GM18508 (cell line): ENCODE results near the gene ROBO1.
"Not testable (repeated sequence)": the region's sequence is repeated elsewhere in the genome, so short reads cannot be mapped to it uniquely, and the experiment has no call there.

Source experiments
- ATAC-seq: cut with Tn5 transposase; IDR thresholded peaks from one replicate; pipeline ENCODE4 v1.9.1; 2021; ENCODE audit warnings: moderate number of reproducible peaks; ENCODE audit not compliant: insufficient read depth, unreplicated experiment

Gene ROBO1

DNA sequence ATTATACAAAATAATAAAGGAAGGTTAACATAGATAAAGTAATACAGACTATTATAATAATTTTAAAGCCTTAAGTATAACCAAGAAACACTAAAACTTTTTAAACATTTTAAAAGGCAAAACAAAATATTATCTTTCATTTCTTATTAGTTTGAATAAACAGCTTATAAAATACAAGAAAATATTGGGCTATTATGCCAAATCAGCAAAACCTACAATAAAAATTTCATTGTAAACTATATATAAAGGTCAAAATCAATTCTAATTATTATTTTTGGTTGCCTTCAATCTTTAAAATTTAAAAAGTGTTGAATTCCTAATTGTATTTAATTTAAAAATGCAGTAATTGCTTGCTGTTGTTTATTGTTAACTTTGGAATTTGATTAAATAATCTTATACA is 430.0 kb downstream of the ROBO1 start:
- no peak for ATAC-seq

DNA sequence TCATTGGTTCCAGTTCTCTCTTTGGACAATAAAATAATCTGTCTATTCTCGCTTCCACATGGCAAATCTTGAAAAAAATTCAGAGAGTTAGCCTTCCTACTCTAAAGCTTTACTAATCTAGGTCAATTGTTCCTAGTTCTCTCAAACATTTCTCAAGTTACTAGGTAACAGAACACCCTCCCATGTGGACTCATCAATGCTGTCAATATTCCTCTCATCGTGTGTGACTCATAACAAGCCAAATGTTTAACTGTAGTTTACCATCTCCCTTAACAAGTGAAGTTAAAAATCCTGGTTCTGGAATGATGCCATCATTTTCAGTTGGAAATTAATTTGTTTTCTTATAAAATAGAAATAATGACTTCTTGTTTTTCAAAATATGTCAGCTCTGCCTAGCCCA is 438.6 kb downstream of the ROBO1 start:
- no peak for ATAC-seq

DNA sequence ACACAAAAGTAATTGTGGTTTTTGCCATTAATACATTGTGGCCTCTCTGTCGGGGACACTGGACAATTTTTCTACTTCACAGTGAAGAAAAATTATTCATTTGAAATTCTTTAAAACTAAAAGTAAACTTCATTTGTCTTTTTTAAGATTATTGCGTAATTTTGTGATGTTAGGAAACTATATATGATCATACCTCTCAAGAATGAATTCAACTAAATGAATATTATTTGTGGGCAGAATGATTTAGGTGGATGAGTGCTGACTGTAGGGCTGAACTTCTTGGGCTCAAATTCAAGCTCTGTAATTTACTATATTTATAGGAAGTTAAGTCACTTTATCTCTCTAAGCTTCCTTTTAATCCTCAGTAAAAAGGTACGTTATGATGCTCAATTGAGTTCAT is 441.2 kb downstream of the ROBO1 start:
- ATAC-seq = no peak

DNA sequence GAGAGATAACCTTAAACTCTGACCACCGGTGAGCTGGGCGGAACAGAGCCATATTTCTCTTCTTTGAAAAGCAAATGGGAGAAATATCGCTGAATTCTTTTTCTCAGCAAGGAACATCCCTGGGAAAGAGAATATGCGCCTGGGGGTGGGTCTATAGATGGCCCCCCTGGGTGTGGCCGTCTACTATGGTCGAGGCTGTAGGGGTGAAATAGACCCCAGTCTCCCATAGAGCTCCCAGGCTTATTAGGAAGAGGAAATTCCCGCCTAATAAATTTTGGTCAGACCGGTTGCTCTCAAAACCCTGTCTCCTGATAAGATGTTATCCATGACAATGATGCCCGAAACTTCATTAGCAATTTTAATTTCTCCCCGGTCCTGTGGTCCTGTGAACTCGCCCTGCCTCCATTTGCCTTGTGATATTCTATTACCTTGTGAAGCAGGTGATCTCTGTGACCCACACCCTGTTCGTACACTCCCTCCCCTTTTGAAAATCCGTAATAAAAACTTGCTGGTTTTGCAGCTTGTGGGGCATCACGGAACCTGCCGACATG is 441.9 kb downstream of the ROBO1 start:
- ATAC-seq = not testable (repeated sequence)

DNA sequence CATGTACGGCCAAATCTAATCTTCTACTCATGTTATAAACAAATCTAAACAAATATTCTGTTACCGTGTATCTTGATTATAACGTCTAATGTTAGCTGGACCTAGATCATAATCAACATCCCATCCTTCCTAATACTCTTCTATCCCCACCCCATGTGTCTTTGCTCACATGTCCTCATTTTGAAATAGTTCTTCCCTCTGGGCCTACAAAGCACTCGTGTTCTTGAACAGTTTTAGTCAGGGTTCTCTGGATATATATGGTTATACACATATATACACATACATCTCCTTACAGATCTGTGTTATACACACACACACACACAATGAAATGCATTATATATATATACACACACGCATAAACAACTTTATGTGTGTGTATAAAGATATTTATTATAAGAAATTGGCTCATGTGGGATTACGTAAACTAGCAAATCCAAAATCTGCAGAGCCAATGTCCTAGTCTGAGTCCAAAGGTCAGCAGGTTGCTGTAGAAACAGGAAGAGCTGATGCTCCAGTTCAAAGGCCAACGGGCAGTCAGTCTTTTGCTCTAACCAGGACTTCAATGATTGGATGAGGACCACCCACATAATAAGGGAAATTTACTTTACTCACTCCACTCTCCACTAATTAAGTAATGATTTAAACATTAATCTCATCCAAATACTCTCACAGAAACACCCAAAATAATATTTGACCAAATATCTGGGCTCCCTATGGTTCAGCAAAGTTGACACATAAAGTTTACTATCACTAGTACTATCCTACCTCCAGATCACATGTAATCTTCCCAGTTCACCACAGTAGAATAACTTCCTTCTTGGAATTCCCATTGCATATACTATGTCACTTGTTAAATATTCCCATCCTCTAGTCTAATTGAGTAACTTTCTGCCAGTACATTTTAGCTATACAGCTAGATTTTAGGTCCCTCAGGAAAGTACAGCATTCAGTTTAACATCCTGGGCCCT is 450.0 kb downstream of the ROBO1 start:
- no peak for ATAC-seq

DNA sequence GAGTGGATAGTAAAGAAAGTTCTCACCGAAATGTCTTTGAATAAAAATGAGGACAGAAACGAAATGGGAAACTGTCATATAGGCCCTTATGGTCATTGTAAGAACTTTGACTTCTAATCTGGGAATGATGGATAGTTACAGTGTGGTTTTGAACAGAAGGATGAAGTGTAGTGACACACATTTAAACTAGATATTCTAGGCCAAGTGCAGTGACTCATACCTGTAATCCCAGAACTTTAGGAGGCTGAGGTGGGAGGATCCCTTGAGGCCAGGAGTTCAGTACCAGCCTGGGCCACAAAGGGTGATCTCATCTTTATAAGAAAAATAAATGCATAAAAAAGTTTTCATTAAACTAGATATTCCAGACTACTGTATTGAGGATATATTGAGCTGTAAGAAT is 452.8 kb downstream of the ROBO1 start:
- ATAC-seq = no peak

DNA sequence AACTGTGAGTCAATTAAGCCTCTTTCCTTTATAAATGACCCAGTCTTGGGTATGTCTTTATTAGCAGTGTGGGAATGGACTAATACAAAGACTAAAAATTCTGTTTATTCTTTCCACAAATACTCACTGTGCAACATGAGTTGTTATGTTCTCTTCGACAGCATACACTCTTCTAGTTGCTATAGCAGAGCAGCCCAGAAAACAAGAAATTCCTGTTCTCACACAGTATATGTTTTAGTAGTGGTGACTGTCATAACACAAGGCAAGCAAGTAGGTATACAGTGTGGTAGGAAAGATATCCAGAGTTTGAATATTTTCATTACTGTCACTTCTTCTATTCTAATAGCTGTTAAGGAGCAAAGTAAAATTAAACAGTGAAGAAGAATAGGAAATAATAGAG is 453.3 kb downstream of the ROBO1 start:
- no peak for ATAC-seq

DNA sequence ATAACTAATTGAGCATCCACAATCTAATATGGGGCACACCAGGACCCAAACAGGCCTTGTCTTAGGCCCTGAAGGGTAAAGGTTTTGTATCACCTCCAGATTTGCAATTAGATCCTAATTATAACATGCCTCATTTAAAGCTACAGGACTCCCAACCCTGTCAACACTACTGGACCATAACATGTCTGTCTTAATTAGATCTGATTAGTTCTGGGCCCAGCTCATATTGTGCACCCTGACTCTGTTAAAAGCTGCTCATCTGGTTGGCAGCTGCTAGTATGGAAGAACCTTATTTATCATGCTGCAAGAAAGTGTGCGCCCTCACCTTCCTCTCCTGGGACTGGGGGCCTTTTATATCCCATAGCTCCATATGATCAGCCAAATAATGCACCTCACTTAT is 457.8 kb downstream of the ROBO1 start:
- no peak for ATAC-seq

DNA sequence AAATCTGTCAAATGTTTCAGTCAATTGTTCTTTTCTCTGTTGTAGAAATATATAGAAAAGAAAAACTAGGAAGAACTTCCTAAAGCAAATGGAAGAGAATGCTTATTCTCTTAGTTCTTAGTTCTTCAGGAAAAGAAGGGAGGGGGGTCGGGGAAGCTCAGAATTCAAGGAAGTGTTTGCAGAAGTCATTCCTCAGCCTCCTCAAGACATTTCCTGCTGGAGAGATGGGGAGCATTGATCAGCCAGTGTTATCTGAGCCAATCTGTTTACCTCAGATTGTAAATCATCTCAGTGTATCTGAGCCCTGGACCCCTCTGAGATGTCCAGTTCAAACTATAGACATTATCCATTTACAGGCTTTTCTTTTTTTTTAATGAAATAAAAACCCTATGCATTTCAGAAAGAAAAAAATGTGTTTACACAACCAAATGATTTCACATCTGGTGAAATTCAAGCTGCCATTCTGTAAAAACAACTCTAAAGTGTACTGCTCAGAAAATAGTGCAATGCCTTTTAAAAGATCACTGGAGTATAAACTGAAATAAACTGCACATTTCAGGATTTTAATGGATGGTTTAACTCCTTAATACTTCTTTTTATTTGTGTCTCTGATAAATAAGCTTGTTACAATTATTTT is 460.7 kb downstream of the ROBO1 start:
- no peak for ATAC-seq

DNA sequence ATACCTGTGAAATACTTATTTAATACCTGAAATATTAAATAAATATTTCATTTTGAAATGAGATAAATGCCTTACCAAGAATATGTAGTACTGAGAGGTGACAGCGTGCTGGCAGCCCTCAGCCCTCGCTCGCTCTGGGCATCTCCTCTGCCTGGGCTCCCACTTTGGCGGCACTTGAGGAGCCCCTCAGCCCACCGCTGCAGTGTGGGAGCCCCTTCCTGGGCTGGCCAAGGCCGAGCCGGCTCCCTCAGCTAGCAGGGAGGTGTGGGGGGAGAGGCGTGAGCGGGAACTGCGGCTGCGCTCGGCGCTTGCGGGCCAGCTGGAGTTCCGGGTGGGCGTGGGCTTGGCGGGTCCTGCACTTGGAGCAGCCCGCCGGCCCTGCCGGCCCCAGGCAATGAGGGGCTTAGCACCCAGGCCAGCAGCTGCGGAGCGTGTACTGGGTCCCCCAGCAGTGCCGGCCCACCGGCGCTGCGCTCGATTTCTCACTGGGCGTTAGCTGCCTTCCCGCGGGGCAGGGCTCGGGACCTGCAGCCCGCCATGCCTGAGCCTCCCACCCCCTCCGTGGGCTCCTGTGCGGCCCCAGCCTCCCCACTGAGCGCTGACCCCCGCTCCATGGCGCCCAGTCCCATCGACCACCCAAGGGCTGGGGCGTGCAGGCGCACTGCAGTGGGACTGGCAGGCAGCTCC is 467.7 kb downstream of the ROBO1 start:
- not testable (repeated sequence) for ATAC-seq

DNA sequence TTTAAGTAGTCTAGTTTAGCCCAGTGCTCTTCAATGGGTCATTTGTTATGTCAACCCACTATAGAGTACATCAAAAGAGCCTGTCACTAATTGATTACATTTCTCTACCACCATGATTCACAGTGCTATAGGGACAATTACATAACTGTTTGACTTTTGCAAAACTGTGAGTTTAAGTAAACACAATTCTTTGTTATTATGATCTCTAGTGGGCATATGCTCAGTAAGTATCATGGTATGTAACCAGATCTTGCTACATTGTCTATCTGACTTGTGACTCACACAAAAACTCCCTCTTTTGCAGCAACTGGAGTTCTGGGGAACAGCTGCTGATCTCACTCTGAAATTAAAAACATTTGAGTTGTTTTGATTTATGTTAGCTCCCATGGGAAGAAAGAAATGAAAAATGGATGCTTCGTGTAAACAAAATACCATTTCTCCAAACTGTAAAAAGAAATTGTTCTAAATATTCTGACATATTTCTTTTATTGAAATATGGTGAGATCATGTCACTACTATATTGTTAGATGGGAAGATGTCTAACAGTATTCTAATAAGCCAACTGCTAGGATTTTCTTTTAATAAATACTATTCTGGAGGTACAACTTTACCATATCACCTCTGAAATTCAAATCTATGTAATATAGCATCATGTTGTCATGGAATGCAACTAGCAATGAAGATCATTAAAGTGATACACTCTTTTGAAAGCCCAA is 470.4 kb downstream of the ROBO1 start:
- no peak for ATAC-seq

DNA sequence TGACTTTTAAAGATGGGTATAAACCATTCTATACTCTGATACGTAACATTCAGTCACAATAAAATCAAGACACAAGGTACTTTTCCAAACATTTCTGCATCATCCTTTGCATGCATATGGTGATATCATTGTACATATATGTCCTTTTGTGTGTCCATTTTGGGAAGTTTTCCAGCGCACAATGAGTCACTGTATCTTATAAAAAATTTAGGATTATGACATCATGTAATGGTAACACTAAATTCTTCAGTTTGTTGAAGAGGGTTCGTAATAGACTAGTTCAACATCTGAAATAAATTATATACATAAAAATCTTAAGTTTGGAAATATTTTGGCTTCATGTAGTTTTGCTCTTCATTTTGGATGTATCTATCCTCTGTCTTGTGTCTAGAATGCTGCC is 480.9 kb downstream of the ROBO1 start:
- no peak for ATAC-seq

DNA sequence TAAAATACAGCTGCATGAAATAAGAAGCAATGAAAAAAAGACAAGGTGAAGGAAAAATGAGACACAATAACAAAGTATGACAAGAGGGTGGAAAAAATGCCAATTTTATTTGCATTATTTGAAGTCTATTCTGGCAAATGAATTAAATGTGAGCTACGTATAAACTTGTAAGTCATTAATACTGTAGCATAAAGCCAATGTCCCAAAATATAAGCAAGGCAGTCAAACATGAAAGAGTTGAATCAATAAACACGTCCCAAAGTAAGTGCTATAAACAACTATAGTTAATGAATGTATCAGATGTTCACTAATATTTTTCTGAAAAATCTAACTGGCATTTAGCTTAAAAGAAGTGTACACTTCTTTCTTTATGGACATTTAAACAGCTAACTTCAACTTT is 481.9 kb downstream of the ROBO1 start:
- no peak for ATAC-seq

DNA sequence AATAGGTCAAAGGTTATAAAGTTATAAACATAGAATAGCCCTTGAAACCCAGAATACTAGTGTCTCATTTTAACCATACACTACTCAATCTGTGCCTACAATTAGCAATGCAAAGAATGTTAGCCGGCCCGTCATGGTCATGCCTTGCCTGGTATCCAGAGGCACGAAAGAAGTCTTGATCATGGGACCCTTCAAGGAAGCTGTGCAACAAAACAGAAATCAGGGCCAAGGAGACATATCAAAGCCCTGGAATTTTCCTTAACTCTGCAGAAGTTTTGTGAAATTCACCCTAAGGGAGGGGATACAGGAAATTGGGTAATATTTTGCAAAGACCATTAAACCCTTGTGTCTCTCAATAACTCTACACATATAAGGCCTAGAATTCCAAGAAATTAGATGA is 482.4 kb downstream of the ROBO1 start:
- no peak for ATAC-seq

DNA sequence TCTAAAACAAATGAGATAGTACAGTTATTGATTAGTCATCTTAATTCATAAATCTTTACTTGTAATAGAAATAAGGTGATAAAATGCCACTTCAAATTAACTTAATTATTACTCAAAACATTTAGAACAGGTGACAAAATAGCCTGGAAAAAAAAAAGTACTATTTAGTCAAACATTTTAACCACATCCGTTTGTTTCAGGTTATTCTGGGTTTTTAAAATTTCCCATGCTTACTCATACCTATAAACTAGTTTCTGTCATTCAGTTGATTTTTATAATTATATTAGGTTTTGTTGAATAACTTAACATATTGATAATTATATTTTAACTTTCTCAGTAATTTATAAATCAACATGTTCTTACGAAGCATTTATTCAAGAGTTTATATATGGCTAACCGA is 483.0 kb downstream of the ROBO1 start:
- no peak for ATAC-seq

DNA sequence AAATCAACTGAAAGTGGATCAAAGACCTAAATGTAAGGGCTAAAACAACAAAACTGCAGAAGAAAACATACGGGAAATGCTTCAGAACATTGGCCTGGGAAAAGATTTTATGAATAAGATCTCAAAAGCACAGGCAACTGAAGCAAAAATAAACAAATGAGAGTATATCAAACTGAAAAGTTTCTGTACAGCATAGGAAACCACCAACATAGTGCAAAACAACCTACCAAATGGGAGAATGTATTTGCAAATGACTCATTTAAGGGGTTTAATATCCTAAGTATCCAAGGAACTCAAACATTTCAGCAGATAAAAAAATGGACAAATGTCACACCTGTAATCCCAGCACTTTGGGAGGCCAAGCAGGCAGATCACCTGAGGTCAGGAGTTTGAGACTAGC is 489.1 kb downstream of the ROBO1 start:
- ATAC-seq = no peak

DNA sequence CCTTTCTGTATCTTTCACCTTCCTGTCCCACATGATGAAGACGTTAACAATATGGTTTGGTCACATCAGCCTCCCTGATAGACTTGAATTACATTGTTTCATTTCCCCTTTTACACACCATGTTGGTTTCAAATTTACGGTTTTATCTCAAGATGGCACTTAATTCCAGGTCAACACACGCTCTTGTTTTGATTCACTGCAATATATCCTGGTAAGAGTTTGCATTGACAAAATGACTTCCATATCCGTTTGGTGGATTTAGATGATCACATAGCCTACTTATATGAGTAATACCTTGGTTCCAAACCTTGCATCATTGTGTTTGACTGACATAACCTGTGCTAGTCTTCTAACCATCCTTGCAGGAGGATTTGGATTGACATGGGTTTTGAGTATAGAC is 499.4 kb downstream of the ROBO1 start:
- no peak for ATAC-seq

DNA sequence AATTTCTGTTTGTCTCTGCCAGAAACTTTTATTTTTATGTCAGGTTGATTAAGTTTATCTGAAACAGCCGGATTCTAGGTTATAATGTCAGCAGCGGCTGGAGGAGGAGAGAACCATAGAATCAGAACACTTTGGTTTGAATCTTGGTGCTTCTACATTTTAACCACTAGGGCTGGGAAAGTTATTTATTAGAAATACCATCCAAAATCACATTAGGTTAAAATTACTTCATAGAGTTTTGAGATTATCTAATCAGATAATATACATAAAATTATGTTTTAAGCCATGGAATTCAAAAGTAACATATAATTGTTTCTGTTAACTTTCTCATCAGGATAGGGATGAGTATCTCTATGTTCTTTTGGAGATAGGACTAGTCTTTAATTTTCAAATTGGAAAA is 502.9 kb downstream of the ROBO1 start:
- ATAC-seq = no peak

DNA sequence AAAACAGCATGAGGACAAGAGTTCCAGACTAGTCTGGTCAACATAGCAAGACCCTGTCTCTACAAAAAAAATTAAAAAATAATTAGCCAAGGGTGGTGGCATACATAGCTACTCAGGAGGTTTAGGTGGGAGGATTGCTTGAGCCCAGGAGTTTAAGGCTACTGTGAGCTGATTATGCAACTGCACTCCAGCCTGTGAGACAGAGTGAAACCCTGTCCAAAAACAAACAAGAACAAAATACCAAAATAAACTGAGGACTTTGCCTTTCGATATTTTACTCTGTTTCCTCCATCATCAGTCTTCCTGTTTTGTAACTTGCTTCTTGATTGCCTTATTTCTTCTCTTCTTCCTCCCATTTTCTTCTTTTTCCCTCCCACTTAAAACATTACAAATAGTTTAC is 504.4 kb downstream of the ROBO1 start:
- no peak for ATAC-seq

DNA sequence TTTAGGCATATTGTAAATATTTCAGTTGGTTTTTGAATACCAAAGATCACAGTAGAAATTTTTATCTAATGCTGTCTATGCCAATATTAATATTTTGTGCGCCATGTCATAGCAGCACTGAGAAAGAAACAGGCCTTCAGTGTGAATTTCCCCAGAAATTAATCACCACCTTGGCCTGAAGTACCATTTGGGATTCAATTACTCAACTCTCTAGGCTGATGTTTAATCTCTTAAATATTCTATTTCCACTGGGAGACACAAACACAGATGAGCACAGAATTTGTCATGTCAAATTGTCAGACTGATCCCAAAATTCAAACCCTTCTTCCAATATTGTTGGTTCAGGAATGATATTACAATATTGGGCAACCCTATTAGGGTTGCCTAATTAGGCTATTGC is 509.3 kb downstream of the ROBO1 start:
- ATAC-seq = no peak
